Measurements from ENCODE around the gene MEIS3. TPM values are rescaled to one million over a fixed set of nuclear protein-coding genes. Genes with fewer than 3 reads are reported as not detected.
"Not testable (repeated sequence)": the region's sequence is repeated elsewhere in the genome, so short reads cannot be mapped to it uniquely, and the experiment has no call there.

Gene MEIS3
- polyA plus RNA-seq, 1 of the 3 experiments (the other 2 are of a cell fraction), result 69.8 TPM

DNA sequence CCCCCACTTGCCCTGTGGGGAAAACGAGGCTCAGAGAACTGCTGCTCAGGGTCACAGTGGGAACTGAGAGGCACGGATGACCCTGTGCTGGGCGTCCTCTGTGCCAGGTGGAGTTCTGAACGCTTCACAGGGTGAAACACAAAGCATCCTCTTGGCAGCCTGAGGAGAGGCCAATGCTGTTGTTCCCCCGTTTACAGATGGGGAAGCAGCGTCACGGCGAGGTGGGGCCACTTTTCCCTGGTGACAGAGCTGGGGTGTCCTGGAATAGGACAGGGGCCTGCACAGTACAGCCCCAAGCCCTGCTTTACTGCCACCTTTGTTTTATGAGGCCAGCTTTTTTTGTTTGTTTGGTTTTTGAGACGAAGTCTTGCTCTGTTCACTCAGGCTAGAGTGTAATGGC is 48.1 kb downstream of the MEIS3 start:
- Histone ChIP-seq H3K4me1 (ENCODE audit: control insufficient read depth in 1 of 2, insufficient read depth in 2 of 2, low read depth in 1 of 2, low read length in 1 of 2) (no peaks in the 10 kb centered on the region), H3K27ac (ENCODE audit: low read depth in 2 of 2, low read length in 1 of 2) (no peak overlapping the region), H3K9ac (no peak overlapping the region), H3K9me2 (no peaks in the 10 kb centered on the region), H3F3A (replicated peaks; ENCODE audit: insufficient read depth) (no peaks in the 10 kb centered on the region), H3K79me2 (ENCODE audit: insufficient read depth) (no peaks in the 10 kb centered on the region; the same call in 1 of the 2 replicates), H3K4me2 (no peak overlapping the region), H2AFZ (ENCODE audit: low read depth) (no peak overlapping the region), H3K4me3 (ENCODE audit: low read depth in 2 of 2, low read length in 1 of 2) (no peak overlapping the region), H3K9me3 (no peaks in the 10 kb centered on the region), H3K36me3 (replicated peaks in 1 of 2; ENCODE audit: control insufficient read depth in 1 of 2, insufficient read depth in 2 of 2, low read length in 1 of 2) (peaks cover 12 to 58% of the 10 kb centered on the region in 2 experiments), H3K27me3 (ENCODE audit: insufficient read depth) (no peaks in the 10 kb centered on the region), H4K20me1 (ENCODE audit: insufficient read depth) (no peaks in the 10 kb centered on the region)
- DNase-seq, result no peak
- WGBS (ENCODE audit: low lambda C conversion rate), result 91% methylated on average over 5 of the region's 9 CpGs
- TF ChIP-seq GATA2 (CRISPR knock-in tag; IDR thresholded peaks at IDR 0.05) (no peak), SIN3A (IDR thresholded peaks at IDR 0.05; ENCODE audit: borderline replicate concordance, low read depth, low read length) (no peak), POLR2AphosphoS5 (IDR thresholded peaks at IDR 0.05; ENCODE audit: low read depth, low read length) (no peak), ELF1 (IDR thresholded peaks at IDR 0.05) (no peak), NFIC (IDR thresholded peaks at IDR 0.05; ENCODE audit: borderline replicate concordance) (no peak), SMC3 (IDR thresholded peaks at IDR 0.05; ENCODE audit: low read depth, low read length) (no peak), RCOR1 (IDR thresholded peaks at IDR 0.05; ENCODE audit: low read length) (no peak), CHD2 (IDR thresholded peaks at IDR 0.05; ENCODE audit: low read length, partially characterized antibody) (no peak)
- TF ChIP-seq, protein P1, sequence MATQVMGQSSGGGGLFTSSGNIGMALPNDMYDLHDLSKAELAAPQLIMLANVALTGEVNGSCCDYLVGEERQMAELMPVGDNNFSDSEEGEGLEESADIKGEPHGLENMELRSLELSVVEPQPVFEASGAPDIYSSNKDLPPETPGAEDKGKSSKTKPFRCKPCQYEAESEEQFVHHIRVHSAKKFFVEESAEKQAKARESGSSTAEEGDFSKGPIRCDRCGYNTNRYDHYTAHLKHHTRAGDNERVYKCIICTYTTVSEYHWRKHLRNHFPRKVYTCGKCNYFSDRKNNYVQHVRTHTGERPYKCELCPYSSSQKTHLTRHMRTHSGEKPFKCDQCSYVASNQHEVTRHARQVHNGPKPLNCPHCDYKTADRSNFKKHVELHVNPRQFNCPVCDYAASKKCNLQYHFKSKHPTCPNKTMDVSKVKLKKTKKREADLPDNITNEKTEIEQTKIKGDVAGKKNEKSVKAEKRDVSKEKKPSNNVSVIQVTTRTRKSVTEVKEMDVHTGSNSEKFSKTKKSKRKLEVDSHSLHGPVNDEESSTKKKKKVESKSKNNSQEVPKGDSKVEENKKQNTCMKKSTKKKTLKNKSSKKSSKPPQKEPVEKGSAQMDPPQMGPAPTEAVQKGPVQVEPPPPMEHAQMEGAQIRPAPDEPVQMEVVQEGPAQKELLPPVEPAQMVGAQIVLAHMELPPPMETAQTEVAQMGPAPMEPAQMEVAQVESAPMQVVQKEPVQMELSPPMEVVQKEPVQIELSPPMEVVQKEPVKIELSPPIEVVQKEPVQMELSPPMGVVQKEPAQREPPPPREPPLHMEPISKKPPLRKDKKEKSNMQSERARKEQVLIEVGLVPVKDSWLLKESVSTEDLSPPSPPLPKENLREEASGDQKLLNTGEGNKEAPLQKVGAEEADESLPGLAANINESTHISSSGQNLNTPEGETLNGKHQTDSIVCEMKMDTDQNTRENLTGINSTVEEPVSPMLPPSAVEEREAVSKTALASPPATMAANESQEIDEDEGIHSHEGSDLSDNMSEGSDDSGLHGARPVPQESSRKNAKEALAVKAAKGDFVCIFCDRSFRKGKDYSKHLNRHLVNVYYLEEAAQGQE (IDR thresholded peaks at IDR 0.05; ENCODE audit: low read depth, low read length), result no peak
- TF ChIP-seq, protein P2, sequence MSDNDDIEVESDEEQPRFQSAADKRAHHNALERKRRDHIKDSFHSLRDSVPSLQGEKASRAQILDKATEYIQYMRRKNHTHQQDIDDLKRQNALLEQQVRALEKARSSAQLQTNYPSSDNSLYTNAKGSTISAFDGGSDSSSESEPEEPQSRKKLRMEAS (IDR thresholded peaks at IDR 0.05; ENCODE audit: low read depth), result no peak
- CTCF ChIA-PET, result interaction anchor here (1.5 to 4.9 kb wide), 2 partner anchors 20 to 22 kb away, joined by 3 to 21 read pairs; partner anchors contain the start of gene DHX34
- POLR2A ChIA-PET, result no interaction called here

DNA sequence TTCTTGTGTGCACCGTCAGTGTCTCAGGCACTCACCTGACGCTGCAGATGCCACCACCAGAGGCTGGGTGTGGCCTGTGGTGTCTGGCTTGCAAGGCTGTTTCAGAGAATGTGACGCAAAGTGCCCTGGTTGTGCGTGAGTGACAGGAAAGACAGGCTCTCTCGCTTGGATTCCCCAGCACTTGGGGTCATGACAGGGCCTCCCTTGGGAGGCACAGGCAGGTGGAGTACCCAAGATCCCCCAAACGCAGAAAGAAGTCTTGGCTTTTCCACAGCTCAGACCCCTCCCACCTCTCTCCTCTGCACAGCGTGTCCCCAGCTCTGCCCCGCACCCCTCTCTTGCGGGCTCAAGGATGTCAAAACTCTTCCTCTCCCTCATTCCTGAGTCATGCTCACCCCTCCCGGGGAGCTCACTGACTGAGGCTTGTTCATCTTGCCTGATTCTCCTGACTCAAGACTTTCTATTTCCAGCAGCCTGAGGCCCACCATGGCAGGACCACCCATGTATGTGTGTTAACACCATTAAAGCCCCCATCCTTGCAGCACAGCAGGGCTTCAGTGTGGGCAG is 49.2 kb downstream of the MEIS3 start:
- no peak overlapping the region for H2AFZ ChIP-seq (ENCODE audit: low read depth)
- POLR2A ChIA-PET, result no interaction called here
- 85% methylated on average over 10 of the region's 10 CpGs for WGBS (ENCODE audit: low lambda C conversion rate)
- H3F3A ChIP-seq (replicated peaks; ENCODE audit: insufficient read depth), result no peaks in the 10 kb centered on the region
- no peaks in the 10 kb centered on the region for H3K4me1 ChIP-seq (ENCODE audit: control insufficient read depth in 1 of 2, insufficient read depth in 2 of 2, low read depth in 1 of 2, low read length in 1 of 2)
- DNase-seq, result no peak
- H4K20me1 ChIP-seq (ENCODE audit: insufficient read depth), result no peaks in the 10 kb centered on the region
- H3K9me3 ChIP-seq, result no peaks in the 10 kb centered on the region
- H3K4me2 ChIP-seq, result no peak overlapping the region
- CTCF ChIA-PET, result interaction anchor here (1.6 to 4.9 kb wide), 2 partner anchors 21 kb away, joined by 10 to 21 read pairs; partner anchors contain the start of gene DHX34
- TF ChIP-seq SIN3A (IDR thresholded peaks at IDR 0.05; ENCODE audit: borderline replicate concordance, low read depth, low read length) (no peak), TAF1 (IDR thresholded peaks at IDR 0.05; ENCODE audit: borderline replicate concordance, low read depth, low read length) (no peak), CHD2 (IDR thresholded peaks at IDR 0.05; ENCODE audit: low read length, partially characterized antibody) (no peak), RXRA (IDR thresholded peaks at IDR 0.05; ENCODE audit: borderline replicate concordance, low read depth) (no peak), RAD21 (IDR thresholded peaks at IDR 0.05; ENCODE audit: low read length) (no peak)
- TF ChIP-seq, protein P3, sequence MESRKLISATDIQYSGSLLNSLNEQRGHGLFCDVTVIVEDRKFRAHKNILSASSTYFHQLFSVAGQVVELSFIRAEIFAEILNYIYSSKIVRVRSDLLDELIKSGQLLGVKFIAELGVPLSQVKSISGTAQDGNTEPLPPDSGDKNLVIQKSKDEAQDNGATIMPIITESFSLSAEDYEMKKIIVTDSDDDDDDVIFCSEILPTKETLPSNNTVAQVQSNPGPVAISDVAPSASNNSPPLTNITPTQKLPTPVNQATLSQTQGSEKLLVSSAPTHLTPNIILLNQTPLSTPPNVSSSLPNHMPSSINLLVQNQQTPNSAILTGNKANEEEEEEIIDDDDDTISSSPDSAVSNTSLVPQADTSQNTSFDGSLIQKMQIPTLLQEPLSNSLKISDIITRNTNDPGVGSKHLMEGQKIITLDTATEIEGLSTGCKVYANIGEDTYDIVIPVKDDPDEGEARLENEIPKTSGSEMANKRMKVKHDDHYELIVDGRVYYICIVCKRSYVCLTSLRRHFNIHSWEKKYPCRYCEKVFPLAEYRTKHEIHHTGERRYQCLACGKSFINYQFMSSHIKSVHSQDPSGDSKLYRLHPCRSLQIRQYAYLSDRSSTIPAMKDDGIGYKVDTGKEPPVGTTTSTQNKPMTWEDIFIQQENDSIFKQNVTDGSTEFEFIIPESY (IDR thresholded peaks at IDR 0.05; ENCODE audit: borderline replicate concordance, low read depth), result no peak
- TF ChIP-seq, protein P4, sequence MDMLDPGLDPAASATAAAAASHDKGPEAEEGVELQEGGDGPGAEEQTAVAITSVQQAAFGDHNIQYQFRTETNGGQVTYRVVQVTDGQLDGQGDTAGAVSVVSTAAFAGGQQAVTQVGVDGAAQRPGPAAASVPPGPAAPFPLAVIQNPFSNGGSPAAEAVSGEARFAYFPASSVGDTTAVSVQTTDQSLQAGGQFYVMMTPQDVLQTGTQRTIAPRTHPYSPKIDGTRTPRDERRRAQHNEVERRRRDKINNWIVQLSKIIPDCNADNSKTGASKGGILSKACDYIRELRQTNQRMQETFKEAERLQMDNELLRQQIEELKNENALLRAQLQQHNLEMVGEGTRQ (IDR thresholded peaks at IDR 0.05; ENCODE audit: borderline replicate concordance, low read depth, low read length), result no peak
- no peaks in the 10 kb centered on the region for H3K27me3 ChIP-seq (ENCODE audit: insufficient read depth)
- H3K9me2 ChIP-seq, result no peaks in the 10 kb centered on the region
- H3K79me2 ChIP-seq (ENCODE audit: insufficient read depth), result no peaks in the 10 kb centered on the region; the same call in 1 of the 2 replicates
- H3K9ac ChIP-seq, result no peak overlapping the region
- H3K27ac ChIP-seq (ENCODE audit: low read depth in 2 of 2, low read length in 1 of 2), result no peak overlapping the region
- no peak overlapping the region for H3K4me3 ChIP-seq (ENCODE audit: low read depth in 2 of 2, low read length in 1 of 2)
- H3K36me3 ChIP-seq (replicated peaks in 1 of 2; ENCODE audit: control insufficient read depth in 1 of 2, insufficient read depth in 2 of 2, low read length in 1 of 2), result peaks cover 12 to 47% of the 10 kb centered on the region in 2 experiments

DNA sequence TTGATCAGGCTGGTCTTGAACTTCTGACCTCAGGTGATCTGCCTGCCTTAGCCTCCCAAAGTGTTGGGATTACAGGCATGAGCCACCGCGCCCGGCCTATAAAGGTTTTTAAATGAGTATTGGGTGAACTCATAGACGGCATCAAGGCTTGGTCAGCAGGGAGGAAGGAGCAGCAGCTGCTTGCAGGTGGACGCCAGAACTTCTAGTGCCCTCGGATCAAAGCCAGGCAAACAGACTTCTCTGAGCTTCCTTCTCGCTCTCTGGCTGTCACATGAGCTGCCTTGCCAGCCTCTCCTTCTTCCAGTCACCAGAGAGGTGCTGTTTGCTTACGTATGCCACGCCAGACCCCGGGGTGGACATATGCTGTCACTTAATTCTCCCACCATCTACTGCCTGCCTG is 53.9 kb downstream of the MEIS3 start:
- H3K9me3 ChIP-seq; H3K4me2 ChIP-seq; H3K79me2 ChIP-seq (ENCODE audit: insufficient read depth); POLR2A ChIA-PET; H3K27me3 ChIP-seq (ENCODE audit: insufficient read depth); H3K9me2 ChIP-seq; H3K4me3 ChIP-seq (ENCODE audit: low read depth in 2 of 2, low read length in 1 of 2); H3F3A ChIP-seq (replicated peaks; ENCODE audit: insufficient read depth); DNase-seq; H3K27ac ChIP-seq (ENCODE audit: low read depth in 2 of 2, low read length in 1 of 2); H3K9ac ChIP-seq; H2AFZ ChIP-seq (ENCODE audit: low read depth); H4K20me1 ChIP-seq (ENCODE audit: insufficient read depth); H3K4me1 ChIP-seq (ENCODE audit: control insufficient read depth in 1 of 2, insufficient read depth in 2 of 2, low read depth in 1 of 2, low read length in 1 of 2): not testable (repeated sequence)
- CTCF ChIA-PET, result interaction anchor here (1.0 to 4.6 kb wide), 2 partner anchors 16 to 26 kb away, joined by 5 to 17 read pairs; partner anchors contain the start of gene DHX34
- WGBS (ENCODE audit: low lambda C conversion rate), result 89% methylated on average over 10 of the region's 10 CpGs
- peaks cover 25 to 29% of the 10 kb centered on the region in 2 experiments for H3K36me3 ChIP-seq (replicated peaks in 1 of 2; ENCODE audit: control insufficient read depth in 1 of 2, insufficient read depth in 2 of 2, low read length in 1 of 2)

Measured in SK-N-SH (cell line).